ENCODE data around the gene PIEZO1. TPM values are rescaled to one million over a fixed set of nuclear protein-coding genes. Genes with fewer than 3 reads are reported as not detected.

The PIEZO1 gene
- total and polyA plus RNA-seq, 9 of the 15 experiments (the other 6 are each of a cell fraction or from before 2014, with no cell fraction given) = 3.6 to 432 (median 131) TPM

- TF ChIP-seq GABPB1 (CRISPR knock-in tag; IDR thresholded peaks at IDR 0.05) (0 out of 2 replicates have a peak, but pooled peaks have one; percentile 10), RBM39 (optimal IDR thresholded peaks at IDR 0.05; ENCODE audit: low read depth, low read length) (no peak), UBTF (IDR thresholded peaks at IDR 0.05; ENCODE audit: borderline replicate concordance in 1 of 2, low read depth in 2 of 2, low read length in 2 of 2) (peak; percentile 82 to 98; a peak in 3 of 4 replicates), CBX8 (IDR thresholded peaks at IDR 0.05; ENCODE audit: borderline replicate concordance, extremely low read depth, low read depth, low read length, poor library complexity, severe bottlenecking) (no peak), E2F6 (IDR thresholded peaks at IDR 0.05; ENCODE audit: borderline replicate concordance in 1 of 2, extremely low read depth in 1 of 2, insufficient read depth in 1 of 2, insufficient read length in 1 of 2, low read depth in 1 of 2, low read length in 1 of 2, poor library complexity in 1 of 2, severe bottlenecking in 1 of 2) (peak; percentile 84 to 95), USF1 (CRISPR knock-in tag; IDR thresholded peaks at IDR 0.05) (0 out of 2 replicates have a peak, but pooled peaks have one; percentile 17), TCFL5 (CRISPR knock-in tag; conservative IDR thresholded peaks at IDR 0.05) (no peak), SIN3A (IDR thresholded peaks at IDR 0.05; ENCODE audit: borderline replicate concordance in 2 of 2, control insufficient read depth in 1 of 2, low read depth in 2 of 2, low read length in 2 of 2) (peak; percentile 12 to 42; a peak in 1 of 4 replicates), ZNF507 (tag; conservative IDR thresholded peaks at IDR 0.05) (no peak), RNF219 (CRISPR knock-in tag; IDR thresholded peaks at IDR 0.05) (no peak), FIP1L1 (IDR thresholded peaks at IDR 0.05; ENCODE audit: low read depth, low read length, poor library complexity, severe bottlenecking) (no peak), RBBP5 (IDR thresholded peaks at IDR 0.05; ENCODE audit: borderline replicate concordance, insufficient read depth, low read length, poor library complexity, severe bottlenecking) (peak; percentile 51), EP400 (IDR thresholded peaks at IDR 0.05) (no peak)
These were observed 98.4 kb downstream of the PIEZO1 start, which contains the start of gene SNAI3 (continued) for GRCh38 chr16:88686439-88687253.
